Activated CD4-positive, alpha-beta T cell treated with anti-CD3 and anti-CD28 coated beads for 36 hours (primary cell): ENCODE data around the gene RHEX. TPM values are rescaled to one million over a fixed set of nuclear protein-coding genes. Genes with fewer than 3 reads are reported as not detected.

Experiments
- ATAC-seq: fragments of 200-7000 bp; cut with Tn5 transposase; one replicate; pipeline ENCODE4 v1.10.0; 2021; ENCODE audit warnings: mild to moderate bottlenecking, moderate library complexity
- CTCF ChIA-PET: fragments of 350-600 bp; sonication (Branson Sonifier 250); formaldehyde crosslinking; loops from one replicate; lab custom pipeline; 2021; ENCODE audit warnings: antibody characterized with exemption; lab: Charles Lee
- POLR2A ChIA-PET: fragments of 350-600 bp; sonication (Branson Sonifier 250); formaldehyde crosslinking; loops from one replicate; lab custom pipeline; 2021; ENCODE audit warnings: antibody characterized with exemption, inconsistent platforms; lab: Charles Lee
- DNase-seq: peaks from one replicate; pipeline ENCODE4 v3.0.0-alpha.2; 2020
- H3K27ac Mint-ChIP-seq: one replicate; pipeline ENCODE4 v1.8.0; 2021; ENCODE audit warnings: mixed read lengths
- H3K27me3 Mint-ChIP-seq: one replicate; pipeline ENCODE4 v1.8.0; 2021; ENCODE audit warnings: mixed read lengths
- H3K36me3 Mint-ChIP-seq: one replicate; pipeline ENCODE4 v1.8.0; 2021; ENCODE audit warnings: low read depth, mixed read lengths
- H3K4me1 Mint-ChIP-seq: one replicate; pipeline ENCODE4 v1.8.0; 2021; ENCODE audit warnings: mixed read lengths
- H3K4me3 Mint-ChIP-seq: one replicate; pipeline ENCODE4 v1.8.0; 2021; ENCODE audit warnings: mild to moderate bottlenecking, moderate library complexity, mixed read lengths
- H3K9me3 Mint-ChIP-seq: one replicate; pipeline ENCODE4 v1.8.0; 2021; ENCODE audit warnings: low read depth, mixed read lengths
- intact Hi-C, 2 experiments: fragments of 100-400 bp; cut with DNase I in 1 of 2; cut with micrococcal nuclease in 1 of 2; formaldehyde crosslinking; loops; one replicate each; pipeline versions ENCODE4 v1.14.2 to v1.15.1; 2022 to 2024; cut with DNase I, micrococcal nuclease
- total RNA-seq, 2 experiments: library from RNA; stranded (reverse); gene quantifications; one replicate each; pipeline ENCODE4 v1.2.3, GENCODE V29; 2021

The RHEX gene
- total RNA-seq, 2 experiments from 2014 or later = not detected

- Mint-ChIP-seq H3K27ac (no peak overlapping the region), H3K27me3 (peaks cover 9% of the 10 kb centered on the region)
- no peak for ATAC-seq
Measured at GRCh38 chr1:206144605-206145004, 91.6 kb downstream of the RHEX start.

DNA sequence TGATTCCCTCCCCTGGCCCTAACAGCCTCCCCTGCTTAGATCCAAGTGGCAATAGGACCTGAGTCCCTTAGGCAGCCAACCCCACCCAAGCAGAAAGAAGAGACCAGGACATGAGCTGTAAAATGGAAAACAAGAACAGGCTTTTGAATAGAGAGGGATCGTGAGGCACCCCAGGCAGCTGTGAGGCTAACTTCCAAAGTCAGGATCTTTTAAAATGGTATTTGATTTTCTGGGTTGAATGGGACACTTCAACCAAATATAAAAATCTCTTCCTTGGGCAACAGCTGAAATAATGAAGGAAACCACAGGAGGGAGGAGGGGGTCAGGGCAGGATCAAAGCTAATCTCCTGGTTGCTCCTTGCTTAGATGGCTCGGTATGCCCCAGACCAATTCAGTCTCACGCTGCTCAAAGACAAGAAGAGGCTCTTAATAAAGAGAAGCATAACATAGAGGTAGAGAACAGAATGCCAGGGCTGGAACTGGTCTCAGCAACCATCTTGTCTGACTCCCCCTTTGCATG lies 92.9 kb downstream of the RHEX start:
- H3K27ac Mint-ChIP-seq = no peak overlapping the region
- H3K36me3 Mint-ChIP-seq = no peaks in the 10 kb centered on the region
- peaks cover 8% of the 10 kb centered on the region for H3K27me3 Mint-ChIP-seq
- peaks cover 5% of the 10 kb centered on the region for H3K4me1 Mint-ChIP-seq
- CTCF ChIA-PET = interaction anchor here (2.8 kb wide), 1 partner anchor 228 kb away, joined by 7 read pairs; no protein-coding TSS in a partner anchor
- intact Hi-C loops = no loop called here
- no peak for ATAC-seq
- POLR2A ChIA-PET = no interaction called here
- DNase-seq = no peak
- no peak overlapping the region for H3K4me3 Mint-ChIP-seq
- peaks cover 2% of the 10 kb centered on the region for H3K9me3 Mint-ChIP-seq

More at GRCh38 chr1:206144605-206145004, 91.6 kb downstream of the RHEX start:
- ChIA-PET CTCF (interaction anchor here (1.1 to 2.8 kb wide), 3 partner anchors 10 to 226 kb away, joined by 3 to 7 read pairs (median 3); no protein-coding TSS in a partner anchor), POLR2A (no interaction called here)
- intact Hi-C loops = no loop called here
- no peaks in the 10 kb centered on the region for H3K36me3 Mint-ChIP-seq
- H3K4me1 Mint-ChIP-seq = peaks cover 5% of the 10 kb centered on the region
- DNase-seq = no peak
- no peak overlapping the region for H3K4me3 Mint-ChIP-seq
- no peaks in the 10 kb centered on the region for H3K9me3 Mint-ChIP-seq

Other genes with a start within 250 kb of the RHEX start
- 10 to 100 TPM; 34.4 to 41.5 TPM for gene SLC41A1, start 240.0 kb upstream of the RHEX start, total RNA-seq
- gene PM20D1, start 203.0 kb upstream of the RHEX start, total RNA-seq = under 1 TPM; 0.34 to 0.58 TPM
- gene SLC26A9, start 109.7 kb upstream of the RHEX start, total RNA-seq = not detected
- not detected for gene RAB7B, start 49.8 kb upstream of the RHEX start, total RNA-seq
- gene CTSE, start 29.3 kb upstream of the RHEX start, total RNA-seq = not detected
- not detected for gene AVPR1B, start 64.2 kb downstream of the RHEX start, total RNA-seq
- gene FAM72A, start 149.7 kb downstream of the RHEX start, total RNA-seq = 10 to 100 TPM; 34.8 to 42.2 TPM
- gene SRGAP2, start 150.4 kb downstream of the RHEX start, total RNA-seq = 10 to 100 TPM; 42.1 to 69.0 TPM